Tibial nerve (tissue), 4 donors: ENCODE measurements around the gene ASB16.
A peak's percentile ranks its signal among the peaks of the same experiment; 100 is the strongest.

ENCODE experiments used
- EP300 ChIP-seq, 2 donors: sonication (generic); formaldehyde crosslinking; IDR thresholded peaks; one replicate each; pipeline ENCODE4 v1.6.1; 2017; ENCODE audit warnings: antibody characterized with exemption in 2 of 2, mild to moderate bottlenecking in 1 of 2
- TF ChIP-seq, protein P1 (sequence below), 5 experiments: fragments of 200-600 bp in 3 of 5; fragments of 450-650 bp in 2 of 5; sonication (generic) in 3 of 5; IDR thresholded peaks; one replicate each; pipeline ENCODE4 v1.5.1; 2016 to 2019; ENCODE audit warnings: antibody characterized with exemption in 5 of 5, mild to moderate bottlenecking in 3 of 5, moderate library complexity in 2 of 5

DNA sequence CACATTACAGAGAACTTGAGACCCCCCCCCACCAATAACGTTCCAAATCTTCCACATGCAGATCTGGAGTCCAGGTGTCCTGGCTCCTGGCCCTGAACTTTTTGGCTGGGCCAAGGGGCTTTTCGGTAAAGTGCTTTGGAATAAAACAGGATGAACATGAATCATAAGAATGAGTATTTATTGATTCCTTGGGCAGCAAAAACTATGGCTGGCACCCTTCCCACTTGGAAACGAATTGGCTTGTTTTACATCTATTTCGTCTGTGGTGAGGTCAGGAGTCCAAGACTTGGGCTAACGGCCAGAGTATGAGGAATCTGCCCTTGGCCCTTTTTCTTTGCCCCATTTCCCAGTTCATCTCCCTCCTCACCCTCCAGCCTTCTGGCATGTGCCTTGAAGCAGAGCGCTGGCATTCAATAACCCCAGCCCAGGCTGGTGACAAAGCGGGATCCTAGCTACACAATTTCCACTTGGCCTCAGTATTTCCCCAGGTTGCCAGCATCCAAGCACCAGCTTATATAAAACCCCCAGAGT lies 53.1 kb downstream of the ASB16 start:
- TF ChIP-seq, protein P1, sequence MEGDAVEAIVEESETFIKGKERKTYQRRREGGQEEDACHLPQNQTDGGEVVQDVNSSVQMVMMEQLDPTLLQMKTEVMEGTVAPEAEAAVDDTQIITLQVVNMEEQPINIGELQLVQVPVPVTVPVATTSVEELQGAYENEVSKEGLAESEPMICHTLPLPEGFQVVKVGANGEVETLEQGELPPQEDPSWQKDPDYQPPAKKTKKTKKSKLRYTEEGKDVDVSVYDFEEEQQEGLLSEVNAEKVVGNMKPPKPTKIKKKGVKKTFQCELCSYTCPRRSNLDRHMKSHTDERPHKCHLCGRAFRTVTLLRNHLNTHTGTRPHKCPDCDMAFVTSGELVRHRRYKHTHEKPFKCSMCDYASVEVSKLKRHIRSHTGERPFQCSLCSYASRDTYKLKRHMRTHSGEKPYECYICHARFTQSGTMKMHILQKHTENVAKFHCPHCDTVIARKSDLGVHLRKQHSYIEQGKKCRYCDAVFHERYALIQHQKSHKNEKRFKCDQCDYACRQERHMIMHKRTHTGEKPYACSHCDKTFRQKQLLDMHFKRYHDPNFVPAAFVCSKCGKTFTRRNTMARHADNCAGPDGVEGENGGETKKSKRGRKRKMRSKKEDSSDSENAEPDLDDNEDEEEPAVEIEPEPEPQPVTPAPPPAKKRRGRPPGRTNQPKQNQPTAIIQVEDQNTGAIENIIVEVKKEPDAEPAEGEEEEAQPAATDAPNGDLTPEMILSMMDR (IDR thresholded peaks at IDR 0.05) = no peak
- peak in 1 of 2 donors; percentile 41 for TF ChIP-seq EP300 (IDR thresholded peaks at IDR 0.05)
